ENCODE measurements around the gene DUSP15. TPM values are rescaled to one million over a fixed set of nuclear protein-coding genes. Genes with fewer than 3 reads are reported as not detected.
"Not testable (repeated sequence)": the region's sequence is repeated elsewhere in the genome, so short reads cannot be mapped to it uniquely, and the experiment has no call there.

The DUSP15 gene
- total RNA-seq, 2 experiments from 2014 or later, result not detected

DNA sequence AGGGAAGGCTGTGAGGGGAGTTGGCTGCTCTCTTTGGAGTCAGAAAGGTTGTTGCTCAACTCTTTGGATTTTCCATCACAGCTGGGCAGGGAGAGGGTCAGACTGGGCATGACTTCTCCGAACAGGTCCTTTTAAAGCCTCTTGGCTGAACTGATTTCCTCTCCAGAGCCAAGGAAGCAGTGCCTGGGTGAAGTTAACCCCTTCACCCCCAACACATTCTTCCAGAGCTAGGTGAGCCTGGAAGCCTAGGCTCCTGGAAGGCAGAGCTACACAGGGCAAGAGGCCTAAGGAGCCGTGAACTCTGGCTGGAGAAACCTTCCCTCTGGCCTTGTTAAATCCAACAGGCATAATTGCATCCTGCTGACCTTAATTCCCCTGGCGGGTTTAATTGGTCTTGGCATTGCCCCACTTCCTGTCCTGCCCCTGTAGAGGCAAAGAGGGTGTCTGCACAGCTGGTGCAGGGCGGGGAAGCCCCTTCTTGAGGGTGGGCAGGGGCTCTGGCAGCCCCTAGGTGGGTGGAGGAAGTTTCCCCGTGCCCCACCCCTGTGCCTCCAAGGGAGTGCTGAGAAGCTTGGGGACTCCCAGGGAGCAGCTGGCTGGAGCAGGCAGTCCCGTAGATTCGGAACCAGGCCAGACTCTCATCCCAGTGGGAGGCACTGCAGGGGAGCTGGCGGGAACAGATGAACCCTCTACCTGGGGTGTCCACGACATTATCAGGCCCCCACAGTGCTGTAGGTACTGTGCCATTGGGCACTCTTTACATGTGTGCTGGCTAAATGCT, 54.7 kb downstream of the DUSP15 start:
- Histone ChIP-seq H3K9me3 (ENCODE audit: control insufficient read depth in 1 of 2, insufficient read depth in 1 of 2, low read length in 2 of 2) (no peaks in the 10 kb centered on the region), H3K4me3 (ENCODE audit: low read length) (no peak overlapping the region), H3K27ac (ENCODE audit: low read depth in 1 of 2, low read length in 2 of 2) (no peak overlapping the region), H3K36me3 (ENCODE audit: insufficient read depth, low read length) (no peaks in the 10 kb centered on the region), H3K4me1 (ENCODE audit: insufficient read depth, low read length) (no peaks in the 10 kb centered on the region), H3K27me3 (ENCODE audit: control insufficient read depth in 1 of 2, insufficient read depth in 2 of 2, low read length in 2 of 2) (no peaks in the 10 kb centered on the region)
- ATAC-seq (ENCODE audit: poor library complexity) (no peak), DNase-seq (no peak)
- Mint-ChIP-seq H3K4me1 (ENCODE audit: low read depth) (no peaks in the 10 kb centered on the region), H3K27me3 (no peaks in the 10 kb centered on the region), H3K27ac (no peak overlapping the region), H3K9me3 (no peaks in the 10 kb centered on the region), H3K4me3 (no peak overlapping the region), H3K36me3 (ENCODE audit: low read depth) (no peaks in the 10 kb centered on the region)
- TF ChIP-seq, protein P1, sequence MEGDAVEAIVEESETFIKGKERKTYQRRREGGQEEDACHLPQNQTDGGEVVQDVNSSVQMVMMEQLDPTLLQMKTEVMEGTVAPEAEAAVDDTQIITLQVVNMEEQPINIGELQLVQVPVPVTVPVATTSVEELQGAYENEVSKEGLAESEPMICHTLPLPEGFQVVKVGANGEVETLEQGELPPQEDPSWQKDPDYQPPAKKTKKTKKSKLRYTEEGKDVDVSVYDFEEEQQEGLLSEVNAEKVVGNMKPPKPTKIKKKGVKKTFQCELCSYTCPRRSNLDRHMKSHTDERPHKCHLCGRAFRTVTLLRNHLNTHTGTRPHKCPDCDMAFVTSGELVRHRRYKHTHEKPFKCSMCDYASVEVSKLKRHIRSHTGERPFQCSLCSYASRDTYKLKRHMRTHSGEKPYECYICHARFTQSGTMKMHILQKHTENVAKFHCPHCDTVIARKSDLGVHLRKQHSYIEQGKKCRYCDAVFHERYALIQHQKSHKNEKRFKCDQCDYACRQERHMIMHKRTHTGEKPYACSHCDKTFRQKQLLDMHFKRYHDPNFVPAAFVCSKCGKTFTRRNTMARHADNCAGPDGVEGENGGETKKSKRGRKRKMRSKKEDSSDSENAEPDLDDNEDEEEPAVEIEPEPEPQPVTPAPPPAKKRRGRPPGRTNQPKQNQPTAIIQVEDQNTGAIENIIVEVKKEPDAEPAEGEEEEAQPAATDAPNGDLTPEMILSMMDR (IDR thresholded peaks at IDR 0.05), result no peak
- ChIA-PET POLR2A (no interaction called here), CTCF (no interaction called here)
- intact Hi-C loops (cut with DNase I, micrococcal nuclease), result no loop called here

DNA sequence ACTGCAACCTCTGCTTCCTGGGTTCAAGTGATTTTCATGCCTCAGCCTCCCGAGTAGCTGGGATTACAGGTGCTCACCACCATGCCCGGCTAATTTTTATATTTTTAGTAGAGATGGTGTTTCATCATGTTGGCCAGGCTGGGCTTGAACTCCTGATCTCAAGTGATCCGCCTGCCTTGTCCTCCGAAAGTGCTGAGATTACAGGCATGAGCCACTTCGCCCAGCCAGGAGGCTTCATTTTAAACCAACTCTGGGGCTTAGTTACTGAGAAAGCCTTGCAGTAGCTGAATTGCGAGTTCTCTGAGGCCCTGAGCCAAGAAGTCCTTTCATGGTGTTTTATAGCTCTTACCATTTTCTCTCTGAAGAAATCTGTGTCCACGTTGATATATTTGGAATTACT, 56.2 kb downstream of the DUSP15 start:
- H3K4me1 ChIP-seq (ENCODE audit: insufficient read depth, low read length); H3K36me3 ChIP-seq (ENCODE audit: insufficient read depth, low read length); POLR2A ChIA-PET; H3K4me3 Mint-ChIP-seq; intact Hi-C loops (cut with DNase I, micrococcal nuclease); DNase-seq; H3K4me3 ChIP-seq (ENCODE audit: low read length); H3K27ac ChIP-seq (ENCODE audit: low read depth in 1 of 2, low read length in 2 of 2); H3K9me3 Mint-ChIP-seq; H3K27me3 Mint-ChIP-seq; H3K27me3 ChIP-seq (ENCODE audit: control insufficient read depth in 1 of 2, insufficient read depth in 2 of 2, low read length in 2 of 2); H3K36me3 Mint-ChIP-seq (ENCODE audit: low read depth); H3K27ac Mint-ChIP-seq; H3K9me3 ChIP-seq (ENCODE audit: control insufficient read depth in 1 of 2, insufficient read depth in 1 of 2, low read length in 2 of 2); H3K4me1 Mint-ChIP-seq (ENCODE audit: low read depth); ATAC-seq (ENCODE audit: poor library complexity): not testable (repeated sequence)
- CTCF ChIA-PET, result interaction anchor here (0.7 kb wide), 2 partner anchors 17 to 36 kb away, joined by 3 read pairs; no protein-coding TSS in a partner anchor

DNA sequence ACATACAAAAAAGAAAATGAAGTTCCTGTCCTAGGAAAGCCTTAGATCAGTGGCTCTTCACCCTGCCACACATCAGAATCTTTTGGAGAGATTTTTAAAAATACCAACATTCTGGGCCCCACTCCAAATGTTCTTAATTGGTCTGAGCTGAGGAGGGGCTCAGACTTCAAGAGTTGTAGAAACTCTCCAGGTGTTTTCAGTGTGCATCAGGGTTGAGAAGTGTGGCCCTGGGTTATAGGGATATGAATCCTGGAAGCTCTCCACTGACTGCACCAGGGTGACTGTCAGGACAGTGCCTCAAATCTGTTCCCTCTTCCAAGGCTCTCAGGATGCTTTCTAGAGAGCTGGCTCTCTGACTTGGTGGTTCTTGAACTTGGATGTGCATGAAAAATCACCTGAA, 56.7 kb downstream of the DUSP15 start:
- CTCF ChIA-PET, result interaction anchor here (0.7 kb wide), 2 partner anchors 17 to 36 kb away, joined by 3 read pairs; no protein-coding TSS in a partner anchor
- POLR2A ChIA-PET, result no interaction called here
- Mint-ChIP-seq H3K36me3 (ENCODE audit: low read depth) (no peaks in the 10 kb centered on the region), H3K4me1 (ENCODE audit: low read depth) (no peaks in the 10 kb centered on the region), H3K27ac (no peak overlapping the region), H3K4me3 (no peak overlapping the region), H3K27me3 (no peaks in the 10 kb centered on the region), H3K9me3 (no peaks in the 10 kb centered on the region)
- Histone ChIP-seq H3K36me3 (ENCODE audit: insufficient read depth, low read length) (no peaks in the 10 kb centered on the region), H3K4me3 (ENCODE audit: low read length) (no peak overlapping the region), H3K4me1 (ENCODE audit: insufficient read depth, low read length) (no peaks in the 10 kb centered on the region), H3K27me3 (ENCODE audit: control insufficient read depth in 1 of 2, insufficient read depth in 2 of 2, low read length in 2 of 2) (no peaks in the 10 kb centered on the region), H3K9me3 (ENCODE audit: control insufficient read depth in 1 of 2, insufficient read depth in 1 of 2, low read length in 2 of 2) (no peaks in the 10 kb centered on the region), H3K27ac (ENCODE audit: low read depth in 1 of 2, low read length in 2 of 2) (no peak overlapping the region)
- TF ChIP-seq, protein P1 (IDR thresholded peaks at IDR 0.05), result no peak
- ATAC-seq (ENCODE audit: poor library complexity), result no peak
- no peak for DNase-seq
- intact Hi-C loops (cut with DNase I, micrococcal nuclease), result no loop called here

Data from CD4-positive, alpha-beta T cell (primary cell).